Keratinocyte (primary cell): ENCODE data around the gene ATG4A. TPM values are rescaled to one million over a fixed set of nuclear protein-coding genes. Genes with fewer than 3 reads are reported as not detected.

Experiments used
- DNase-seq: peaks from one replicate; pipeline ENCODE4 v3.0.0-alpha.2; 2011; ENCODE audit warnings: low read depth, missing footprints, low spot score
- FAIRE-seq: peaks from 2 replicates; lab custom pipeline; 2011; peaks lifted over from hg19 to GRCh38; lab: Jason Lieb, UNC
- H2AFZ ChIP-seq: 2 replicates; pipeline ENCODE4 v1.6.0; 2012; ENCODE audit warnings: low read length, control low read depth, inconsistent platforms; ENCODE audit not compliant: control insufficient read depth
- H3K27ac ChIP-seq: 2 replicates; pipeline ENCODE4 v1.5.1; 2011; ENCODE audit warnings: low read length; ENCODE audit not compliant: control insufficient read depth, insufficient read depth
- H3K27me3 ChIP-seq: 3 replicates; pipeline ENCODE4 v1.6.0; 2011; ENCODE audit warnings: low read length; ENCODE audit not compliant: control insufficient read depth, insufficient read depth; ENCODE audit errors: extremely low read depth
- H3K36me3 ChIP-seq, 2 experiments: 2 replicates in 1 of 2; 3 replicates in 1 of 2; pipeline ENCODE4 v1.5.1; 2011; ENCODE audit warnings: low read length in 2 of 2, mild to moderate bottlenecking in 1 of 2; ENCODE audit not compliant: control insufficient read depth in 2 of 2, insufficient read depth in 2 of 2; ENCODE audit errors: extremely low read depth in 1 of 2
- H3K4me1 ChIP-seq: 3 replicates; pipeline ENCODE4 v1.5.1; 2011; ENCODE audit warnings: low read length; ENCODE audit not compliant: control insufficient read depth, insufficient read depth; ENCODE audit errors: extremely low read depth
- H3K4me2 ChIP-seq: 3 replicates; pipeline ENCODE4 v1.6.0; 2011; ENCODE audit warnings: low read depth, low read length; ENCODE audit not compliant: control insufficient read depth, insufficient read depth; ENCODE audit errors: extremely low read depth
- H3K4me3 ChIP-seq, 3 experiments: fragments of 200-600 bp in 1 of 3; sonication (generic) in 1 of 3; 2 replicates in 2 of 3; 3 replicates in 1 of 3; pipeline ENCODE4 v1.5.1; 2011 to 2016; ENCODE audit warnings: low read length in 3 of 3, mild to moderate bottlenecking in 3 of 3, control low read depth in 2 of 3, inconsistent platforms in 1 of 3, low read depth in 1 of 3, mixed read lengths in 1 of 3, mixed run types in 1 of 3, moderate library complexity in 1 of 3; ENCODE audit not compliant: control insufficient read depth in 2 of 3, insufficient read depth in 2 of 3; ENCODE audit errors: extremely low read depth in 1 of 3
- H3K79me2 ChIP-seq: 2 replicates; pipeline ENCODE4 v1.6.0; 2012; ENCODE audit warnings: low read length; ENCODE audit not compliant: control insufficient read depth, insufficient read depth
- H3K9ac ChIP-seq: 3 replicates; pipeline ENCODE4 v1.6.0; 2011; ENCODE audit warnings: low read length; ENCODE audit not compliant: control insufficient read depth, insufficient read depth; ENCODE audit errors: extremely low read depth
- H3K9me1 ChIP-seq: 3 replicates; pipeline ENCODE4 v1.6.0; 2011; ENCODE audit warnings: low read length; ENCODE audit not compliant: control insufficient read depth, insufficient read depth; ENCODE audit errors: extremely low read depth
- H3K9me3 ChIP-seq: 2 replicates; pipeline ENCODE4 v1.5.1; 2012; ENCODE audit warnings: low read depth, low read length; ENCODE audit not compliant: control insufficient read depth
- H4K20me1 ChIP-seq: 3 replicates; pipeline ENCODE4 v1.6.0; 2011; ENCODE audit warnings: low read length; ENCODE audit not compliant: control insufficient read depth, insufficient read depth; ENCODE audit errors: extremely low read depth
- EZH2 ChIP-seq: IDR thresholded peaks from one replicate; pipeline ENCODE4 v1.6.1; 2012; ENCODE audit warnings: inconsistent platforms, mild to moderate bottlenecking, low read length, moderate library complexity
- dilution Hi-C: fragments of 300-500 bp; cut with MboI; formaldehyde crosslinking; loops from one replicate; pipeline ENCODE4 v1.7.0; 2020; ENCODE audit warnings: low sequenced_read_pairs; ENCODE audit not compliant: extremely low pct_ligation_motif_present
- polyA plus RNA-seq, 5 experiments: library from polyadenylated mRNA; depleted of rRNA in 3 of 5; stranded (reverse) in 3 of 5; stranded (forward) in 1 of 5; unstranded in 1 of 5; fragments of >200 nt; gene quantifications; 1 replicate in 1 of 5; 2 replicates in 3 of 5; 3 replicates in 1 of 5; pipeline versions ENCODE4 v1.2.1 to v1.2.3, GENCODE V29; 2011 to 2012; ENCODE audit warnings: missing spikeins in 2 of 5, low read depth in 1 of 5, low replicate concordance in 1 of 5
- TF ChIP-seq, protein P1 (sequence below), 3 experiments: IDR thresholded peaks in 1 of 3; conservative IDR thresholded peaks in 1 of 3; optimal IDR thresholded peaks in 1 of 3; 2 replicates in 2 of 3; 3 replicates in 1 of 3; pipeline versions ENCODE3 to v1.5.1; 2011; ENCODE audit warnings: low read length in 3 of 3, mild to moderate bottlenecking in 3 of 3, moderate library complexity in 2 of 3, control low read depth in 1 of 3, inconsistent platforms in 1 of 3; ENCODE audit not compliant: insufficient read depth in 2 of 3; ENCODE audit errors: extremely low read depth in 1 of 3

The ATG4A gene
- polyA plus RNA-seq, 1 donor (not counting 4 experiments of a cell fraction or from before 2014, with no cell fraction given): 19.3 TPM

DNA sequence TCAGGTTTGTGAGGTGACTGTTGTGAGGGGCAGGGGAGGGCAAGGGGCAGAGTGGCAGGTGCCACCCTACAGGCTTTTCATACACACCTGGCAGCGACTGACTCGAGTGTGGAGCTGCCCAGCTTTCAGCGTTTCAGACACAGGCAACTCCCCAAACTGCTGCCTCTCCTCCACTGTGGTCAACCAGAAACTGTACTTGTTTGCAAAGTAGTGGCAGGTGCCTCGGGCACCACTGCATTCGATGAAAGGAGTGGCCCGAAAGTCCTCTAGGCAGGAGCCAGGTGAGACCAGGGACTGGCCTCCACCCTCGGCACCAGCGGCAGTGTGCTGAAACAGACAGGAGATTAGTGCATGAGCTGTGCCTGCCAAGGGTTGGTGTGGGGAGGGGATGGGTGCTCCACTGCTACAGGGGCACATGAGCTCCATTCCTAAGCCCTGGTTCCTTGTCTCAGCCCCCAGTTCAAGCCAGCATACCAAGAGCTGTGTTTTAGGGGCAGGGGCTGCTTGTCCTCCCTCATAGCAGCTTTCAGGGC lies 65.4 kb downstream of the ATG4A start:
- FAIRE-seq: no peak
- Histone ChIP-seq H3K9me3 (no peaks in the 10 kb centered on the region), H3K9me1 (no peaks in the 10 kb centered on the region), H3K4me2 (no peak overlapping the region), H3K27me3 (peaks cover 24% of the 10 kb centered on the region), H2AFZ (no peak overlapping the region), H3K9ac (no peak overlapping the region), H4K20me1 (no peaks in the 10 kb centered on the region), H3K4me3 (no peak overlapping the region), H3K36me3 (peaks cover 0 to 1% of the 10 kb centered on the region in 2 experiments), H3K27ac (no peak overlapping the region), H3K79me2 (no peaks in the 10 kb centered on the region), H3K4me1 (no peaks in the 10 kb centered on the region)
- no peak for DNase-seq
- dilution Hi-C loops: no loop called here
- no peak for TF ChIP-seq EZH2
- TF ChIP-seq, protein P1, sequence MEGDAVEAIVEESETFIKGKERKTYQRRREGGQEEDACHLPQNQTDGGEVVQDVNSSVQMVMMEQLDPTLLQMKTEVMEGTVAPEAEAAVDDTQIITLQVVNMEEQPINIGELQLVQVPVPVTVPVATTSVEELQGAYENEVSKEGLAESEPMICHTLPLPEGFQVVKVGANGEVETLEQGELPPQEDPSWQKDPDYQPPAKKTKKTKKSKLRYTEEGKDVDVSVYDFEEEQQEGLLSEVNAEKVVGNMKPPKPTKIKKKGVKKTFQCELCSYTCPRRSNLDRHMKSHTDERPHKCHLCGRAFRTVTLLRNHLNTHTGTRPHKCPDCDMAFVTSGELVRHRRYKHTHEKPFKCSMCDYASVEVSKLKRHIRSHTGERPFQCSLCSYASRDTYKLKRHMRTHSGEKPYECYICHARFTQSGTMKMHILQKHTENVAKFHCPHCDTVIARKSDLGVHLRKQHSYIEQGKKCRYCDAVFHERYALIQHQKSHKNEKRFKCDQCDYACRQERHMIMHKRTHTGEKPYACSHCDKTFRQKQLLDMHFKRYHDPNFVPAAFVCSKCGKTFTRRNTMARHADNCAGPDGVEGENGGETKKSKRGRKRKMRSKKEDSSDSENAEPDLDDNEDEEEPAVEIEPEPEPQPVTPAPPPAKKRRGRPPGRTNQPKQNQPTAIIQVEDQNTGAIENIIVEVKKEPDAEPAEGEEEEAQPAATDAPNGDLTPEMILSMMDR (optimal IDR thresholded peaks at IDR 0.05 in 1 of 3, IDR thresholded peaks at IDR 0.05 in 1 of 3, conservative IDR thresholded peaks at IDR 0.05 in 1 of 3; ENCODE audit: extremely low read depth in 1 of 3, insufficient read depth in 2 of 3, low read length in 3 of 3): no peak

DNA sequence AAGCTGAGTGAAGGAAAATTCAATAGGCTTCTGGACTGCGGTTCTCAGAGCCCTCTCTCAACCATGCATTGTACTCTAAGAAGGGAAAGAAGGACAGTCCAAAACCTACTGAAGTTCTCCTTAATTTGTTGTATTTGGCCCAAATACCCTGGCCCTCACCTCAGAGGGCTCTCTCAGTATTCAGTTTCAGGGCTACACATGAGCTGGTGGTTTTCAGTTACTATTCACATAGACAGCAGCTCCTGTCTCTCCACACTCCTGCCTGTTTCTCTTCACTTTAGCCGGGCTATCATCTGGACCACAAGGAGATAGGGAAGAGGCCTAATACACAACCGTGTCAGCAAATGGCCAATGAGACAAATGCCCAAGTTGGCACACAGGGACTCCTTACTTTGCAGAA lies 66.0 kb downstream of the ATG4A start:
- Histone ChIP-seq H3K4me2 (no peak overlapping the region), H3K9me1 (no peaks in the 10 kb centered on the region), H3K4me3 (no peak overlapping the region), H3K9ac (no peak overlapping the region), H2AFZ (no peak overlapping the region), H3K27me3 (peaks cover 24% of the 10 kb centered on the region), H4K20me1 (no peaks in the 10 kb centered on the region), H3K27ac (no peak overlapping the region), H3K79me2 (no peaks in the 10 kb centered on the region), H3K36me3 (peaks cover 0 to 1% of the 10 kb centered on the region in 2 experiments), H3K4me1 (no peaks in the 10 kb centered on the region), H3K9me3 (no peaks in the 10 kb centered on the region)
- DNase-seq (no peak), FAIRE-seq (no peak)
- TF ChIP-seq, protein P1 (optimal IDR thresholded peaks at IDR 0.05 in 1 of 3, IDR thresholded peaks at IDR 0.05 in 1 of 3, conservative IDR thresholded peaks at IDR 0.05 in 1 of 3; ENCODE audit: extremely low read depth in 1 of 3, insufficient read depth in 2 of 3, low read length in 3 of 3): no peak
- TF ChIP-seq EZH2: no peak
- dilution Hi-C loops: no loop called here
